CD8-positive, alpha-beta memory T cell (primary cell): ENCODE results near the gene FLRT2. TPM values are rescaled to one million over a fixed set of nuclear protein-coding genes. Genes with fewer than 3 reads are reported as not detected.

Experiments used
- CTCF ChIA-PET: fragments of 350-600 bp; sonication (Branson Sonifier 250); formaldehyde crosslinking; loops from one replicate; lab custom pipeline; 2021; ENCODE audit warnings: antibody characterized with exemption; lab: Charles Lee
- POLR2A ChIA-PET: fragments of 350-600 bp; sonication (Branson Sonifier 250); formaldehyde crosslinking; loops from one replicate; lab custom pipeline; 2021; ENCODE audit warnings: antibody characterized with exemption; lab: Charles Lee
- DNase-seq, 5 donors: peaks; one replicate each; pipeline versions ENCODE4 v3.0.0 to v3.0.0-alpha.2; 2020 to 2022; ENCODE audit warnings: mixed read lengths in 1 of 5
- H3K27ac ChIP-seq: one replicate; pipeline ENCODE4 v1.7.0; 2013; ENCODE audit warnings: low read depth, mild to moderate bottlenecking, low read length, moderate library complexity
- H3K27me3 ChIP-seq: 2 replicates; pipeline ENCODE4 v1.7.0; 2013; ENCODE audit warnings: low read length, mild to moderate bottlenecking; ENCODE audit not compliant: insufficient read depth, poor library complexity, severe bottlenecking
- H3K36me3 ChIP-seq: 2 replicates; pipeline ENCODE4 v1.7.0; 2013; ENCODE audit warnings: mild to moderate bottlenecking, low read length, moderate library complexity; ENCODE audit not compliant: insufficient read depth
- H3K4me1 ChIP-seq: 2 replicates; pipeline ENCODE4 v1.7.0; 2013; ENCODE audit warnings: mild to moderate bottlenecking, low read length, moderate library complexity; ENCODE audit not compliant: insufficient read depth
- H3K4me3 ChIP-seq: 2 replicates; pipeline ENCODE4 v1.7.0; 2013; ENCODE audit warnings: mild to moderate bottlenecking, low read length
- H3K9me3 ChIP-seq: 2 replicates; pipeline ENCODE4 v1.7.0; 2013; ENCODE audit warnings: mild to moderate bottlenecking, low read length
- H3K27ac Mint-ChIP-seq, 8 donors: one replicate each; pipeline ENCODE4 v1.8.0; 2020 to 2021; ENCODE audit warnings: mixed read lengths in 8 of 8, mild to moderate bottlenecking in 6 of 8, inconsistent platforms in 3 of 8, moderate library complexity in 3 of 8
- H3K27me3 Mint-ChIP-seq, 2 donors: one replicate each; pipeline ENCODE4 v1.8.0; 2020 to 2021; ENCODE audit warnings: mixed read lengths in 2 of 2, mild to moderate bottlenecking in 1 of 2, moderate library complexity in 1 of 2
- H3K36me3 Mint-ChIP-seq, 3 donors: one replicate each; pipeline ENCODE4 v1.8.0; 2020 to 2021; ENCODE audit warnings: mixed read lengths in 3 of 3, inconsistent platforms in 1 of 3, mild to moderate bottlenecking in 1 of 3
- H3K4me1 Mint-ChIP-seq, 3 donors: one replicate each; pipeline ENCODE4 v1.8.0; 2020 to 2021; ENCODE audit warnings: mixed read lengths in 3 of 3, inconsistent platforms in 1 of 3, mild to moderate bottlenecking in 1 of 3
- H3K4me3 Mint-ChIP-seq, 7 donors: one replicate each; pipeline ENCODE4 v1.8.0; 2020 to 2021; ENCODE audit warnings: mixed read lengths in 7 of 7, mild to moderate bottlenecking in 6 of 7, moderate library complexity in 4 of 7, inconsistent platforms in 2 of 7
- H3K9me3 Mint-ChIP-seq, 5 donors: one replicate each; pipeline ENCODE4 v1.8.0; 2020 to 2022; ENCODE audit warnings: mixed read lengths in 5 of 5, mild to moderate bottlenecking in 3 of 5, moderate library complexity in 2 of 5, inconsistent platforms in 1 of 5
- polyA plus RNA-seq: library from polyadenylated mRNA; unstranded; fragments of 300-500 nt; fragmentation: Illumina TruSeq; gene quantifications from one replicate; pipeline ENCODE4 v1.2.3, GENCODE V29; 2021
- total RNA-seq, 2 experiments: library from RNA; stranded (reverse); gene quantifications; one replicate each; pipeline ENCODE4 v1.2.3, GENCODE V29; 2021

FLRT2 gene, protein sequence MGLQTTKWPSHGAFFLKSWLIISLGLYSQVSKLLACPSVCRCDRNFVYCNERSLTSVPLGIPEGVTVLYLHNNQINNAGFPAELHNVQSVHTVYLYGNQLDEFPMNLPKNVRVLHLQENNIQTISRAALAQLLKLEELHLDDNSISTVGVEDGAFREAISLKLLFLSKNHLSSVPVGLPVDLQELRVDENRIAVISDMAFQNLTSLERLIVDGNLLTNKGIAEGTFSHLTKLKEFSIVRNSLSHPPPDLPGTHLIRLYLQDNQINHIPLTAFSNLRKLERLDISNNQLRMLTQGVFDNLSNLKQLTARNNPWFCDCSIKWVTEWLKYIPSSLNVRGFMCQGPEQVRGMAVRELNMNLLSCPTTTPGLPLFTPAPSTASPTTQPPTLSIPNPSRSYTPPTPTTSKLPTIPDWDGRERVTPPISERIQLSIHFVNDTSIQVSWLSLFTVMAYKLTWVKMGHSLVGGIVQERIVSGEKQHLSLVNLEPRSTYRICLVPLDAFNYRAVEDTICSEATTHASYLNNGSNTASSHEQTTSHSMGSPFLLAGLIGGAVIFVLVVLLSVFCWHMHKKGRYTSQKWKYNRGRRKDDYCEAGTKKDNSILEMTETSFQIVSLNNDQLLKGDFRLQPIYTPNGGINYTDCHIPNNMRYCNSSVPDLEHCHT
- total RNA-seq = not detected
- polyA plus RNA-seq = not detected

DNA sequence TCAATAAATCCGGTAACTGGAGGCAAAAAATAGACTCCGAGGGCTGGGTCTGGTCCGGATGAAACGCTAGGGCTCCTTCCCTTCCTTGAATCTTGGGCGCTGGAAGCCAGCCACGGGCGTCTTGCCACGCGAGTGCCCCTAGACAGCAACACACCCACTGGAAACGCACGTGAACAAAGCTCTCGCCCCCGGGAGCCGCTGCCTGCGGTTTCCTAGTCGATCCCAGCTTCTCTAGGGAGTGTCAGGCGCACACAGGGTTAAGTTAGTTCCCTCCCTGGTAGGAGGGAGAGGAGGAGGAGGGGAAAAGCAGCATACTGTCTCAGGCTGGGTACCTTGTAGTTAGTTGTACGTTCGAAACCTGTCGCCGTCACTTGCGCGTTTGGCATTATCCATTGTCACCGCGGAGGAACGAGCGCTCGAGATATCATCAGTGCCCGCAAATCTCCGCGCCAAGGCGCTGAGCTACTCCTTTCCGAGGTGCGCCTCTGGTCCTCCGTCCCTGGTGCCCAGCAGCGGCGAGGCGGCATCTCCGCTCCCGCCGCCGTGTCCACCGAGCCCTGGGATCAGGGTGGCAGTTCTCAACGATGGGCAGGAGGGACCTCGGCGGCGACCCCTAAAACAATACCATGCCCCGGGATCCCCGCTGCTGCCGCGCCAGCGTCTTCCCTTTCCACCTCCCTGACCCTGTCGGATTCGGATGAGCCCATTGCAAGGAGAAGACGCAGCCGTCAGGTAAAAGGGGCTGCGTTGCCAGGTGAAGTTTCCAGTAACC, at the start of gene FLRT2:
Gene FLRT2, plus strand, starts transcription at position 342 of the 772 bp plus-strand sequence. CDS start 91,371 bp downstream, outside the sequence.
- H3K9me3 Mint-ChIP-seq = peaks cover 0 to 24% (median 11%) of the 10 kb centered on the region in 5 donors
- peaks cover 41 to 58% of the 10 kb centered on the region in 2 donors for H3K27me3 Mint-ChIP-seq
- Histone ChIP-seq H3K36me3 (no peaks in the 10 kb centered on the region), H3K27ac (no peak within 1 kb of the TSS), H3K4me1 (no peaks in the 10 kb centered on the region), H3K27me3 (no peaks in the 10 kb centered on the region), H3K9me3 (no peaks in the 10 kb centered on the region), H3K4me3 (no peak within 1 kb of the TSS)
- DNase-seq = no peak
- no peak within 1 kb of the TSS for H3K4me3 Mint-ChIP-seq
- ChIA-PET POLR2A (no interaction called here), CTCF (no interaction called here)
- peaks cover 0 to 2% (median 0%) of the 10 kb centered on the region in 3 donors for H3K36me3 Mint-ChIP-seq
- peaks cover 0 to 10% (median 5%) of the 10 kb centered on the region in 3 donors for H3K4me1 Mint-ChIP-seq
- no peak within 1 kb of the TSS for H3K27ac Mint-ChIP-seq

DNA sequence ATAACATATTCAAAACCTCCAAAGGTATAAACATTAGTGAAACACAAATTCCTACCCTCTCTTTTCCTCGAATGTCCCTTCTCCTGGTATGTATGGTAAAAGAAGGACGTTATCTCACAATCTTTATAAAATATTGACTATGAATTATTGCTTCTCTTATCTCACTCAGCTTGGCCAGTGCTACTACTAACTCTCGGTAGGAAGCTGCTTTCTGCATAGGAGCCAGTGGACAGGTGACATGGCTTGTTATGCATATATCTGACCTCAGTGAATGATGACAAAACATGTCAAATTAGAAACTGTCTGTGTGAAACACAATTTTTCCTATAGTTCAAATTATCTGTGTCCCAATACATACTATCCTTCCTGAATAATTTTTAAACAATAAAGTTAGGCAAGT, 48.5 kb upstream of the FLRT2 start:
- Histone ChIP-seq H3K4me1 (no peaks in the 10 kb centered on the region), H3K27ac (no peak overlapping the region), H3K4me3 (no peak overlapping the region), H3K36me3 (no peaks in the 10 kb centered on the region), H3K9me3 (no peaks in the 10 kb centered on the region), H3K27me3 (no peaks in the 10 kb centered on the region)
- Mint-ChIP-seq H3K27ac (no peak overlapping the region), H3K9me3 (peaks cover 0 to 24% (median 1%) of the 10 kb centered on the region in 5 donors), H3K4me3 (no peak overlapping the region), H3K36me3 (no peaks in the 10 kb centered on the region), H3K27me3 (peaks cover 0 to 1% of the 10 kb centered on the region in 2 donors), H3K4me1 (no peaks in the 10 kb centered on the region)
- DNase-seq = no peak
- POLR2A ChIA-PET = no interaction called here
- CTCF ChIA-PET = no interaction called here

DNA sequence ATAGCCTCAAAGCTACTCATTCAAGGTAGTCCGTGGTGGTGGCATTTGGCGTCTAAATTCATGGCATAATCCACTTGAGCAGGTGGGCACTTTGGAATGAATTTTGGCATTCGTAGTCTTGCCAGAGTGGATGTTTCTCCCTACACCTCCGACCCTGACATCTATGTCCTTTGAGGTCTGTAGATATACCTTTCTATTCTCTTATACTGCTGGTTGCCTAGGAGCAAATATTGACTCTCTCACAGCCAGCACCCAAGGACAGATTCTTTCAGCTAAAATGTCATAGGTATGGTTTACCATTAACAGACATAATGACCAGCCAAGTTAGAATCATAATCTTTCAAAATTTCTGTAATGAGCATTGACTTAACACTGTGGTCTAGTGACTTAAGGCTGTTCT, 47.4 kb upstream of the FLRT2 start:
- no peaks in the 10 kb centered on the region for H3K4me1 ChIP-seq
- POLR2A ChIA-PET = no interaction called here
- Mint-ChIP-seq H3K4me1 (no peaks in the 10 kb centered on the region), H3K4me3 (no peak overlapping the region), H3K9me3 (peaks cover 0 to 29% (median 1%) of the 10 kb centered on the region in 5 donors), H3K27ac (no peak overlapping the region), H3K27me3 (peaks cover 0 to 1% of the 10 kb centered on the region in 2 donors), H3K36me3 (no peaks in the 10 kb centered on the region)
- no peaks in the 10 kb centered on the region for H3K36me3 ChIP-seq
- H3K27ac ChIP-seq = no peak overlapping the region
- no peak overlapping the region for H3K4me3 ChIP-seq
- H3K9me3 ChIP-seq = no peaks in the 10 kb centered on the region
- CTCF ChIA-PET = no interaction called here
- H3K27me3 ChIP-seq = no peaks in the 10 kb centered on the region
- no peak for DNase-seq

DNA sequence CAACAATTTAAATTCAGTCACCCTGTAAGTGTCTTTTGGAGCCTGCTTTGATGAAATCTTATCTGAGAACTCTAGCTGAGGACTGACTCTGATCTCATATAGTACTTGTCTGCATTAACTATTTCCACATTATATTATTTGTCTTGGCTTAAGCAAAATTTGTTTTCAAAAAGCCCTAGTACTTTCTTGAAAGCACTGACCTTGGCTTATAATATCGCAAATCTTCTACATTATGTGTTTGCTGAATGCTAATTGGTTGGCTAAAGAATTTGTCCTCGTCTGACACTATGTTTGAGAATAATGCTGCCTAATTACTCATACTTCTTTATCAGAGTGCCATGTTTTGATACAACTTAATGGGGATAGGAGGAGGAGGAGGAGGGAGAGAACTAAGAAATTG, 46.9 kb upstream of the FLRT2 start:
- Mint-ChIP-seq H3K4me3 (no peak overlapping the region), H3K4me1 (no peaks in the 10 kb centered on the region), H3K36me3 (no peaks in the 10 kb centered on the region), H3K27me3 (peaks cover 0 to 1% of the 10 kb centered on the region in 2 donors), H3K9me3 (peaks cover 0 to 24% (median 1%) of the 10 kb centered on the region in 5 donors), H3K27ac (no peak overlapping the region)
- Histone ChIP-seq H3K27ac (no peak overlapping the region), H3K36me3 (no peaks in the 10 kb centered on the region), H3K9me3 (no peaks in the 10 kb centered on the region), H3K4me1 (no peaks in the 10 kb centered on the region), H3K4me3 (no peak overlapping the region), H3K27me3 (no peaks in the 10 kb centered on the region)
- ChIA-PET POLR2A (no interaction called here), CTCF (no interaction called here)
- DNase-seq = no peak

GRCh38 chr14:85483652-85484051, 46.3 kb upstream of the FLRT2 start:
- ChIA-PET POLR2A (no interaction called here), CTCF (no interaction called here)
- Mint-ChIP-seq H3K36me3 (no peaks in the 10 kb centered on the region), H3K27me3 (peaks cover 0 to 1% of the 10 kb centered on the region in 2 donors), H3K4me3 (no peak overlapping the region), H3K9me3 (peaks cover 0 to 30% (median 3%) of the 10 kb centered on the region in 5 donors), H3K4me1 (no peaks in the 10 kb centered on the region), H3K27ac (no peak overlapping the region)
- H3K27ac ChIP-seq = no peak overlapping the region
- no peaks in the 10 kb centered on the region for H3K9me3 ChIP-seq
- H3K4me1 ChIP-seq = no peaks in the 10 kb centered on the region
- DNase-seq = no peak
- no peaks in the 10 kb centered on the region for H3K36me3 ChIP-seq
- no peaks in the 10 kb centered on the region for H3K27me3 ChIP-seq
- H3K4me3 ChIP-seq = no peak overlapping the region

GRCh38 chr14:85487215-85487614, 42.7 kb upstream of the FLRT2 start:
- no peaks in the 10 kb centered on the region for H3K4me1 ChIP-seq
- Mint-ChIP-seq H3K4me1 (no peaks in the 10 kb centered on the region), H3K27ac (no peak overlapping the region), H3K36me3 (no peaks in the 10 kb centered on the region), H3K4me3 (no peak overlapping the region), H3K27me3 (no peaks in the 10 kb centered on the region), H3K9me3 (peaks cover 0 to 25% (median 10%) of the 10 kb centered on the region in 5 donors)
- no peaks in the 10 kb centered on the region for H3K9me3 ChIP-seq
- no peak for DNase-seq
- H3K27ac ChIP-seq = no peak overlapping the region
- CTCF ChIA-PET = no interaction called here
- POLR2A ChIA-PET = no interaction called here
- H3K4me3 ChIP-seq = no peak overlapping the region
- H3K27me3 ChIP-seq = no peaks in the 10 kb centered on the region
- no peaks in the 10 kb centered on the region for H3K36me3 ChIP-seq

GRCh38 chr14:85501751-85502150, 28.2 kb upstream of the FLRT2 start:
- H3K27ac Mint-ChIP-seq = no peak overlapping the region
- no peaks in the 10 kb centered on the region for H3K27me3 Mint-ChIP-seq
- Histone ChIP-seq H3K9me3 (no peaks in the 10 kb centered on the region), H3K36me3 (no peaks in the 10 kb centered on the region), H3K27ac (no peak overlapping the region), H3K4me1 (no peaks in the 10 kb centered on the region), H3K27me3 (no peaks in the 10 kb centered on the region), H3K4me3 (no peak overlapping the region)
- no peak overlapping the region for H3K4me3 Mint-ChIP-seq
- POLR2A ChIA-PET = no interaction called here
- H3K36me3 Mint-ChIP-seq = no peaks in the 10 kb centered on the region
- CTCF ChIA-PET = no interaction called here
- DNase-seq = no peak
- H3K4me1 Mint-ChIP-seq = no peaks in the 10 kb centered on the region
- H3K9me3 Mint-ChIP-seq = peaks cover 0 to 23% (median 3%) of the 10 kb centered on the region in 5 donors

DNA sequence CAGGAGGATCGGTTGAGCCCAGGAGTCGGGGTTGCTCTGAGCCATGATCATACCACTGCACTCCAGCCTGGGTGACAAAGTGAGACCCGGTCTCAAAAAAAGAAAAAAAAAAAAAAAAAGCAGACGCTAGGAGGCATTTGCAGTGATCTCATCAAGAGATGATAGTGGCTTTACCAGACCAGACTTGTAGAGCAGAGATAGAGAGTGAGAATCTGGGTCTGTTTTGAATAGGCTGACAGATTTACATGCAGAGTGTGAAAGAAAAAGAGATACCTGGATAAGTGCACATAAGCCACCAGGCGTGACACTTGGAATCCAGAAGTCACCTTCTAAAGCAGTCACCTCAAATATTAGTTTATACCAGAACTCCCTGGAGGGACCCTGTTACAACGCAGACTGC, 21.1 kb upstream of the FLRT2 start:
- H3K4me1 ChIP-seq = no peaks in the 10 kb centered on the region
- ChIA-PET POLR2A (no interaction called here), CTCF (no interaction called here)
- peaks cover 2 to 9% (median 2%) of the 10 kb centered on the region in 5 donors for H3K9me3 Mint-ChIP-seq
- no peaks in the 10 kb centered on the region for H3K9me3 ChIP-seq
- no peak overlapping the region for H3K27ac Mint-ChIP-seq
- no peaks in the 10 kb centered on the region for H3K36me3 ChIP-seq
- no peaks in the 10 kb centered on the region for H3K27me3 ChIP-seq
- H3K4me3 Mint-ChIP-seq = no peak overlapping the region
- no peak for DNase-seq
- no peaks in the 10 kb centered on the region for H3K4me1 Mint-ChIP-seq
- no peak overlapping the region for H3K27ac ChIP-seq
- no peak overlapping the region for H3K4me3 ChIP-seq
- H3K36me3 Mint-ChIP-seq = peaks cover 0 to 1% (median 0%) of the 10 kb centered on the region in 3 donors
- peaks cover 0 to 2% of the 10 kb centered on the region in 2 donors for H3K27me3 Mint-ChIP-seq
